PC-3 (cell line): Measurements from ENCODE around the gene PBRM1.

Experiments used
- EZH2 ChIP-seq: fragments of 300-600 bp; sonication (generic); IDR thresholded peaks from one replicate; pipeline ENCODE4 v1.6.1; 2017; ENCODE audit warnings: antibody characterized with exemption, mild to moderate bottlenecking, low read length; ENCODE audit not compliant: unreplicated experiment
- EZH2phosphoT487 ChIP-seq: fragments of 300-600 bp; sonication (generic); IDR thresholded peaks from 2 replicates; pipeline ENCODE4 v1.6.1; 2018; ENCODE audit warnings: mild to moderate bottlenecking, antibody characterized with exemption, low read length, borderline replicate concordance
- TF ChIP-seq, protein P1 (sequence below): fragments of 300-600 bp; sonication (generic); conservative IDR thresholded peaks from 2 replicates; pipeline ENCODE4 v1.5.1; 2017; ENCODE audit warnings: antibody characterized with exemption, low read depth, mild to moderate bottlenecking, low read length

DNA sequence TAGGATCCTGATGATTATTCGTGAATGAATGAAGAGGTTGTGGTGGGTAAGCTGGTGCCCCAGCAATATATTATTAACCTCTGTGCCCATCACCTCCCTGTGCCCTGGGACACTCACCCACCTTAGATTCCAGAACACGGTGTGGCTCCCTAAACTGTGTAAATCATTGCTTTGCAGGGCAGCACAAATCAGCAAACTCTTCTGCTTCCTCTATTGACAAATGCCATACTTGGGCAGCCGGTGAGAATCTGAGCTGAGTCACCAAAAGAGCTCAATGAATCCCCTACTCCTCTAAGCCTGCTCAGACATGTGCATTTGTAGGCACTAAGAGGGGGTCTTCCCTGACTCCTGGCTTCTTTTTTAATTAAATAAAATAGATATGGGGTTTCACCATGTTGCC is 133.6 kb downstream of the PBRM1 start:
- TF ChIP-seq, protein P1, sequence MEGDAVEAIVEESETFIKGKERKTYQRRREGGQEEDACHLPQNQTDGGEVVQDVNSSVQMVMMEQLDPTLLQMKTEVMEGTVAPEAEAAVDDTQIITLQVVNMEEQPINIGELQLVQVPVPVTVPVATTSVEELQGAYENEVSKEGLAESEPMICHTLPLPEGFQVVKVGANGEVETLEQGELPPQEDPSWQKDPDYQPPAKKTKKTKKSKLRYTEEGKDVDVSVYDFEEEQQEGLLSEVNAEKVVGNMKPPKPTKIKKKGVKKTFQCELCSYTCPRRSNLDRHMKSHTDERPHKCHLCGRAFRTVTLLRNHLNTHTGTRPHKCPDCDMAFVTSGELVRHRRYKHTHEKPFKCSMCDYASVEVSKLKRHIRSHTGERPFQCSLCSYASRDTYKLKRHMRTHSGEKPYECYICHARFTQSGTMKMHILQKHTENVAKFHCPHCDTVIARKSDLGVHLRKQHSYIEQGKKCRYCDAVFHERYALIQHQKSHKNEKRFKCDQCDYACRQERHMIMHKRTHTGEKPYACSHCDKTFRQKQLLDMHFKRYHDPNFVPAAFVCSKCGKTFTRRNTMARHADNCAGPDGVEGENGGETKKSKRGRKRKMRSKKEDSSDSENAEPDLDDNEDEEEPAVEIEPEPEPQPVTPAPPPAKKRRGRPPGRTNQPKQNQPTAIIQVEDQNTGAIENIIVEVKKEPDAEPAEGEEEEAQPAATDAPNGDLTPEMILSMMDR, result no peak
- no peak for TF ChIP-seq EZH2
- no peak for TF ChIP-seq EZH2phosphoT487
